ENCODE data around the gene NBAS.

DNA sequence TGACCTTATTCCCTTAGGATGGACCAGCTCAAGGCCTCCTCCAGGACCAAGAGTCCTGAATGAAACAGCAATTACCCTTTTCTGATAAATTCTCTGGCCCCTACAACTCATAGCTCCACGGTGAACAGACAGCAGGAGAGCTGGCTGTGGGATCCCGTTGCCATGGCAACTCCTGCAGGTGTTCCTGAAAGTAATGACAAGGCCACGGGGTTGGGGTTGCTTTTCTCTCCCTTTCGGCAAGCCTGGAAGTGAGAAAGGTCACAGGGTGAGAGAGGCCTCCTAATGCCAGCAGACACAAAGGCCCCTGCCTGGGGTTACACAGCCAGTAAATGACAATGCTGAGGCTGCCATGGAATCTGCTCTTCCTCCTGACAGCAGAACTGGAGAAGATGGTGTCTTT lies 403.0 kb downstream of the NBAS start:
- no peak for TF ChIP-seq EZH2phosphoT487 (IDR thresholded peaks at IDR 0.05; ENCODE audit: insufficient read depth, low read depth)
- TF ChIP-seq EZH2 (IDR thresholded peaks at IDR 0.05; ENCODE audit: insufficient read depth, poor library complexity, severe bottlenecking): no peak

All from GM23248 (cell line).